ENCODE measurements around the gene ZNF107.
"Not testable (repeated sequence)": the region's sequence is repeated elsewhere in the genome, so short reads cannot be mapped to it uniquely, and the experiment has no call there.

The ZNF107 gene

DNA sequence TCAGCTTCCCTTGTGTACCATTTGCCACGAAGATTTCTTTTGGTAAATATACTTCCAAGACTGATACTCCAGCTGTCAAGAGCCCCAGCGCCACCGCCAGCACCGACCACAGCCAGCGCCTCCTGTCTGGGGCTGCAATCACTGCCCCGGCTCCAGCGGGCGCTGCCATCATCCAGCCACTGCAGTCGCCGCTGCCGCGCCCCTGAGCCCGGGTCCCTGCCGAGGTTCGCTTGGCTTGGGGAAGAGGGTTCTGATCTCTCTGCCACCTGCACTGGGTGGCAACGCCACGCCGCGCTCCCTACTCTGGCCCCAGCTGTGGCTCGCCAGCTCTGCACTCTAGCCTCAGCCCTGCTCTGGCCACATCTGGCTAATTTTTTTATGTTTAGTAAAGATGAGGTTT is 70.6 kb downstream of the ZNF107 start:
- DNase-seq (ENCODE audit: low read depth) = no peak

DNA sequence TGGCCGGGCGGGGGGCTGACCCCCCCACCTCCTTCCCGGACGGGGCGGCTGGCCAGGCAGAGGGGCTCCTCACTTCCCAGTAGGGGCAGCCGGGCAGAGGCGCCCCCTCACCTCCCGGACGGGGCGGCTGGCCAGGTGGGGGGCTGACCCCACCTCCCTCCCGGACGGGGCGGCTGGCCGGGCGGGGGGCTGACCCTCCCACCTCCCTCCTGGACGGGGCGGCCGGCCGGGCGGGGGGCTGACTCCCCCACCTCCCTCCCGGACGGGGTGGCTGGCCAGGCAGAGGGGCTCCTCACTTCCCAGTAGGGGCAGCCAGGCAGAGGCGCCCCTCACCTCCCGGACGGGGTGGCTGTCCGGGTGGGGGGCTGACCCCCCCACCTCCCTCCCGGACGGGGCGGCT is 72.5 kb downstream of the ZNF107 start:
- not testable (repeated sequence) for DNase-seq (ENCODE audit: low read depth)

- DNase-seq (ENCODE audit: low read depth) = not testable (repeated sequence)
These were observed 73.0 kb downstream of the ZNF107 start for GRCh38 chr7:64738953-64739352.

GRCh38 chr7:64744680-64745079 is 78.7 kb downstream of the ZNF107 start:
- no peak for DNase-seq (ENCODE audit: low read depth)

GRCh38 chr7:64747802-64748201 is 81.9 kb downstream of the ZNF107 start:
- no peak for DNase-seq (ENCODE audit: low read depth)

GRCh38 chr7:64753032-64753431 is 87.1 kb downstream of the ZNF107 start:
- no peak for DNase-seq (ENCODE audit: low read depth)

DNA sequence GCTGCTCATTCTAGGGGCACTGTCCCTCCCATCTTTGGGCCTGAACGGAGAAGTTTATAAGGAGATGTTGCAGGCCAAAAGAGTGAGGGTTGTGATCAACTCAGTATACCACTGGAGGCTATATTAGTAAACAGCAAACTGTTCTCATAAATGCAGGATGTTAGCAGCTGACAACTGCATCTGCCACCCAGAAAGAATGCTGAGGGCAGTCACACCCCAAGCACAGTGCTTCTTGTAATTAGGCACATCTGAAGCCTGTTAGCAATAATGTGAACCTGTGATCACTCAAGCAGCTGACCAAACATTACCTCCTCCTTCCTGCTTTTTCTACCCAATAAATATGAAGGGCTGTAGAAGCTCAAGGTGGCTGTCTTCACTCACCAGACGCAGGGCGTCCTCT is 89.9 kb downstream of the ZNF107 start:
- DNase-seq (ENCODE audit: low read depth) = no peak

GRCh38 chr7:64758151-64758550 is 92.2 kb downstream of the ZNF107 start:
- DNase-seq (ENCODE audit: low read depth) = no peak
